Breast epithelium (tissue), 4 donors: ENCODE data around the gene SLC30A7. TPM values are rescaled to one million over a fixed set of nuclear protein-coding genes. Genes with fewer than 3 reads are reported as not detected.

Experiments used
- DNase-seq, 2 donors: peaks; one replicate each; pipeline ENCODE4 v3.0.0-alpha.2; 2019; ENCODE audit warnings: low spot score in 2 of 2
- H3K27ac ChIP-seq, 2 donors: fragments of 200-600 bp; sonication (generic) in 1 of 2; one replicate each; pipeline ENCODE4 v1.5.1; 2016 to 2019; ENCODE audit warnings: mild to moderate bottlenecking in 1 of 2
- H3K27me3 ChIP-seq, 2 donors: fragments of 200-600 bp; sonication (generic) in 1 of 2; one replicate each; pipeline versions ENCODE4 v1.5.1 to v1.6.0; 2017 to 2019; ENCODE audit warnings: control low read depth in 1 of 2, mild to moderate bottlenecking in 1 of 2
- H3K36me3 ChIP-seq: fragments of 200-600 bp; one replicate; pipeline ENCODE4 v1.5.1; 2019
- H3K4me1 ChIP-seq, 2 donors: fragments of 200-600 bp; sonication (generic); one replicate each; pipeline ENCODE4 v1.5.1; 2016 to 2019; ENCODE audit warnings: control low read depth in 1 of 2
- H3K4me3 ChIP-seq, 3 donors: fragments of 200-600 bp; sonication (generic); 1 replicate in 2 of 3; 2 replicates in 1 of 3; pipeline ENCODE4 v1.5.1; 2016 to 2019; ENCODE audit warnings: mild to moderate bottlenecking in 3 of 3, moderate library complexity in 2 of 3
- H3K9me3 ChIP-seq, 2 donors: fragments of 200-600 bp; sonication (generic) in 1 of 2; one replicate each; pipeline ENCODE4 v1.5.1; 2016 to 2019; ENCODE audit warnings: control low read depth in 1 of 2
- CTCF ChIP-seq, 3 donors: fragments of 450-650 bp; IDR thresholded peaks; one replicate each; pipeline ENCODE4 v1.5.1; 2016 to 2017; ENCODE audit warnings: antibody characterized with exemption in 3 of 3, mild to moderate bottlenecking in 3 of 3, moderate library complexity in 3 of 3
- POLR2A ChIP-seq: fragments of 450-650 bp; IDR thresholded peaks from one replicate; pipeline ENCODE4 v1.6.1; 2016; ENCODE audit warnings: antibody characterized with exemption, mild to moderate bottlenecking, moderate library complexity
- POLR2AphosphoS5 ChIP-seq, 3 donors: sonication (generic); formaldehyde crosslinking; IDR thresholded peaks; one replicate each; pipeline ENCODE4 v1.6.1; 2017; ENCODE audit warnings: antibody characterized with exemption in 3 of 3
- intact Hi-C: fragments of 100-400 bp; cut with DNase I; formaldehyde crosslinking; loops from one replicate; pipeline ENCODE4 v1.15.1; 2023; ENCODE audit warnings: low total_unique reads
- total RNA-seq, 3 donors: library from RNA; depleted of rRNA; stranded (reverse); fragments of >200 nt; gene quantifications; one replicate each; pipeline ENCODE4 v1.1.0, GENCODE V29; 2016

The SLC30A7 gene
- total RNA-seq, 3 donors from 2014 or later = 19.5 to 33.8 (median 25.9) TPM

GRCh38 chr1:101017448-101017847 is 121.6 kb downstream of the SLC30A7 start:
- no peak overlapping the region for H3K4me3 ChIP-seq
- no peaks in the 10 kb centered on the region for H3K36me3 ChIP-seq
- no peaks in the 10 kb centered on the region for H3K27me3 ChIP-seq
- intact Hi-C loops = no loop called here
- H3K9me3 ChIP-seq = no peaks in the 10 kb centered on the region
- DNase-seq = no peak
- no peak for TF ChIP-seq CTCF (IDR thresholded peaks at IDR 0.05)
- TF ChIP-seq POLR2AphosphoS5 (IDR thresholded peaks at IDR 0.05) = no peak
- TF ChIP-seq POLR2A = no peak
- no peak overlapping the region for H3K27ac ChIP-seq
- no peaks in the 10 kb centered on the region for H3K4me1 ChIP-seq

GRCh38 chr1:101022294-101022693 is 126.4 kb downstream of the SLC30A7 start:
- Histone ChIP-seq H3K4me3 (no peak overlapping the region), H3K9me3 (no peaks in the 10 kb centered on the region), H3K27me3 (no peaks in the 10 kb centered on the region), H3K36me3 (no peaks in the 10 kb centered on the region), H3K27ac (no peak overlapping the region), H3K4me1 (no peaks in the 10 kb centered on the region)
- TF ChIP-seq POLR2AphosphoS5 (IDR thresholded peaks at IDR 0.05) (no peak), CTCF (IDR thresholded peaks at IDR 0.05) (no peak), POLR2A (no peak)
- intact Hi-C loops = no loop called here
- no peak for DNase-seq

- intact Hi-C loops = no loop called here
- TF ChIP-seq CTCF (IDR thresholded peaks at IDR 0.05) (no peak), POLR2A (no peak), POLR2AphosphoS5 (IDR thresholded peaks at IDR 0.05) (no peak)
- Histone ChIP-seq H3K36me3 (no peaks in the 10 kb centered on the region), H3K4me3 (peak overlapping the region; percentile 68 to 73 (median 70)), H3K27me3 (no peaks in the 10 kb centered on the region), H3K9me3 (no peaks in the 10 kb centered on the region), H3K27ac (peak overlapping the region; percentile 79 to 84), H3K4me1 (no peaks in the 10 kb centered on the region)
- no peak for DNase-seq
Measured at GRCh38 chr1:101025283-101025656, 129.4 kb downstream of the SLC30A7 start.

GRCh38 chr1:101025657-101026429 is 130.0 kb downstream of the SLC30A7 start, which contains the start of gene DPH5:
Gene DPH5, minus strand, starts transcription at chr1:101025784. Its CDS starts 341 bp downstream, at chr1:101025443.
- Histone ChIP-seq H3K27ac (peak within 1 kb of the TSS; percentile 79 to 84), H3K27me3 (no peaks in the 10 kb centered on the region), H3K36me3 (no peaks in the 10 kb centered on the region), H3K9me3 (no peaks in the 10 kb centered on the region), H3K4me3 (peak within 1 kb of the TSS; percentile 68 to 73 (median 70)), H3K4me1 (no peaks in the 10 kb centered on the region)
- no peak for TF ChIP-seq POLR2A
- TF ChIP-seq POLR2AphosphoS5 (IDR thresholded peaks at IDR 0.05) = peak; percentile 48 to 68 (median 61)
- intact Hi-C loops = no loop called here
- peak; percentile 74 to 84 for DNase-seq

GRCh38 chr1:101026430-101026788 is 130.5 kb downstream of the SLC30A7 start:
- peak overlapping the region; percentile 68 to 73 (median 70) for H3K4me3 ChIP-seq
- DNase-seq = no peak
- no peaks in the 10 kb centered on the region for H3K4me1 ChIP-seq
- H3K36me3 ChIP-seq = no peaks in the 10 kb centered on the region
- TF ChIP-seq CTCF (IDR thresholded peaks at IDR 0.05) = no peak
- no peak for TF ChIP-seq POLR2A
- TF ChIP-seq POLR2AphosphoS5 (IDR thresholded peaks at IDR 0.05) = no peak
- peak overlapping the region; percentile 79 to 84 for H3K27ac ChIP-seq
- no peaks in the 10 kb centered on the region for H3K9me3 ChIP-seq
- H3K27me3 ChIP-seq = no peaks in the 10 kb centered on the region
- intact Hi-C loops = no loop called here
